Measurements from ENCODE around the gene GPR107. TPM values are rescaled to one million over a fixed set of nuclear protein-coding genes. Genes with fewer than 3 reads are reported as not detected.

GPR107 gene
- total RNA-seq, 4 donors from 2014 or later: 19.9 to 34.7 (median 30.8) TPM

GRCh38 chr9:130119519-130120298 lies 66.0 kb downstream of the GPR107 start:
- TF ChIP-seq EP300 (IDR thresholded peaks at IDR 0.05) (no peak), POLR2A (IDR thresholded peaks at IDR 0.05; ENCODE audit: low read depth) (no peak), POLR2AphosphoS5 (IDR thresholded peaks at IDR 0.05) (no peak), CTCF (IDR thresholded peaks at IDR 0.05) (no peak)
- Histone ChIP-seq H3K36me3 (peaks cover 12 to 76% (median 48%) of the 10 kb centered on the region in 4 donors), H3K27ac (replicated peaks in 1 of 4) (peak overlapping the region in 2 of 4 donors; percentile 44 to 58), H3K27me3 (no peaks in the 10 kb centered on the region), H3K4me3 (no peak overlapping the region), H3K4me1 (peaks cover 6 to 37% (median 31%) of the 10 kb centered on the region in 4 donors), H3K9me3 (no peaks in the 10 kb centered on the region)
- no peak for DNase-seq (ENCODE audit: extremely low spot score)
- WGBS: 87% methylated on average over 11 of the region's 14 CpGs
- intact Hi-C loops (cut with DNase I): no loop called here

- intact Hi-C loops (cut with DNase I): no loop called here
- no peak for DNase-seq (ENCODE audit: extremely low spot score)
- Histone ChIP-seq H3K27ac (replicated peaks in 1 of 4) (no peak overlapping the region), H3K27me3 (no peaks in the 10 kb centered on the region), H3K4me1 (peaks cover 6 to 33% (median 26%) of the 10 kb centered on the region in 4 donors), H3K9me3 (no peaks in the 10 kb centered on the region), H3K36me3 (peaks cover 12 to 78% (median 49%) of the 10 kb centered on the region in 4 donors), H3K4me3 (no peak overlapping the region)
- TF ChIP-seq POLR2A (IDR thresholded peaks at IDR 0.05; ENCODE audit: low read depth) (no peak), CTCF (IDR thresholded peaks at IDR 0.05) (no peak), POLR2AphosphoS5 (IDR thresholded peaks at IDR 0.05) (no peak), EP300 (IDR thresholded peaks at IDR 0.05) (no peak)
- 80% methylated on average over 6 of the region's 6 CpGs for WGBS
Observed at GRCh38 chr9:130120299-130120587, 66.5 kb downstream of the GPR107 start.

GRCh38 chr9:130120832-130121231 lies 67.1 kb downstream of the GPR107 start:
- H3K4me1 ChIP-seq: peaks cover 6 to 31% (median 25%) of the 10 kb centered on the region in 4 donors
- H3K36me3 ChIP-seq: peaks cover 12 to 77% (median 48%) of the 10 kb centered on the region in 4 donors
- TF ChIP-seq POLR2AphosphoS5 (IDR thresholded peaks at IDR 0.05) (no peak), CTCF (IDR thresholded peaks at IDR 0.05) (no peak)
- no peak for DNase-seq (ENCODE audit: extremely low spot score)
- intact Hi-C loops (cut with DNase I): no loop called here
- H3K9me3 ChIP-seq: no peaks in the 10 kb centered on the region
- 75% methylated on average over 9 of the region's 9 CpGs for WGBS
- H3K4me3 ChIP-seq: no peak overlapping the region
- H3K27ac ChIP-seq (replicated peaks in 1 of 4): no peak overlapping the region
- H3K27me3 ChIP-seq: no peaks in the 10 kb centered on the region

- TF ChIP-seq POLR2A (IDR thresholded peaks at IDR 0.05; ENCODE audit: low read depth): no peak
- no peak for TF ChIP-seq CTCF (IDR thresholded peaks at IDR 0.05)
- TF ChIP-seq POLR2AphosphoS5 (IDR thresholded peaks at IDR 0.05): no peak
- no peak for TF ChIP-seq EP300 (IDR thresholded peaks at IDR 0.05)
- Histone ChIP-seq H3K4me3 (no peak overlapping the region), H3K4me1 (peaks cover 6 to 28% (median 23%) of the 10 kb centered on the region in 4 donors), H3K27ac (replicated peaks in 1 of 4) (no peak overlapping the region), H3K27me3 (no peaks in the 10 kb centered on the region), H3K9me3 (no peaks in the 10 kb centered on the region), H3K36me3 (peaks cover 12 to 74% (median 47%) of the 10 kb centered on the region in 4 donors)
- 73% methylated on average over 7 of the region's 7 CpGs for WGBS
- intact Hi-C loops (cut with DNase I): no loop called here
- DNase-seq (ENCODE audit: extremely low spot score): no peak
Observed at GRCh38 chr9:130122456-130122855, 68.8 kb downstream of the GPR107 start.

Data from esophagus muscularis mucosa (tissue), 4 donors.